ENCODE results near the gene NBL1.

GRCh38 chr1:19682901-19683300 is 38.8 kb downstream of the NBL1 start:
- TF ChIP-seq CTCF (IDR thresholded peaks at IDR 0.05), result no peak
- no peak for TF ChIP-seq POLR2A (IDR thresholded peaks at IDR 0.05)
